Measurements from ENCODE around the gene PDIK1L.

The PDIK1L gene

DNA sequence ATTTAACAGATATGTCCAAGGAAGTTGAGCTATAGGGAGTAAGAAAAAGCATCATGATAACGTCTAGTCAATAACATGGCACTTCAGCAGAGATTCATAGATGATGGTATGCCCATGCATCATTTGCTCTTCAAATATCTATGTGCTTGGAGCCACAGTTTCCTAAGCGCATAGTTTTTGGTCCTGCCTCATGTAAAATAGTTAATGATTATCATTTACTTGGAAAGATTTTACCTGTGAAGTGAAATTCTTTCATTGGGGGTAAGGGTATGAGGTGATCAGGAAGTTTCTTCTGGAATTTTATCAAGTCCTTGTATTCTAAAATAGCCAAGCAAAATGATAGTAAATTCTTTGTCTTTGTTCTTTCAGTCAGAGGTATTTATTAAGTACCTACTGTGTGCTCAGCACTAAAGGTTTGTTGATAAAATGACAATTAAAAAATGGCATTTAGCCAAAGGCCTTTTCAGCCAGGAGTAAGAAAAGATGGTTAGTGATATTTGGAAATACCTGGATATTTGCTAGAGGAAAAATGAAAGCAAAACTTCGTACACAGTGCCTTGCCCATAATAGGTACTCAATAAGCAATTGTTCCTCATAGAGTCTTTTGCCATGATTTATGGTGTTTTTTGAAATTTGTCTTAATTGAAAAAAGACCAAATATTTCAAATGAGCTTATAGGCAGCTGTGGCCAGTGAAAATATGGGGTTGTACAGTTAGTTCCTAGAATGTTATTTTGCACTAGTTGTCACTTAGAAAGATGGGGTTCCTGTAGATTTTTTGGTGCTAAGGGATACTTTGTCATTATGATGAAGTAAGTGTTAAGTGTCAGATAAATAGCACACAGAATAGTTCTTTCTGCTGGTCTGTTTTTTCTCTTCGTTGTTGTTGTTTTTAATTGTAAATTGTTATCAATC lies 13.1 kb downstream of the PDIK1L start:
- DNase-seq = no peak

- DNase-seq = no peak
Observed at GRCh38 chr1:26125382-26125781, 13.8 kb downstream of the PDIK1L start.

- DNase-seq = no peak
Observed at GRCh38 chr1:26125946-26126320, 14.3 kb downstream of the PDIK1L start.

GRCh38 chr1:26126321-26127084 lies 14.9 kb downstream of the PDIK1L start:
- DNase-seq = peak; percentile 88

DNA sequence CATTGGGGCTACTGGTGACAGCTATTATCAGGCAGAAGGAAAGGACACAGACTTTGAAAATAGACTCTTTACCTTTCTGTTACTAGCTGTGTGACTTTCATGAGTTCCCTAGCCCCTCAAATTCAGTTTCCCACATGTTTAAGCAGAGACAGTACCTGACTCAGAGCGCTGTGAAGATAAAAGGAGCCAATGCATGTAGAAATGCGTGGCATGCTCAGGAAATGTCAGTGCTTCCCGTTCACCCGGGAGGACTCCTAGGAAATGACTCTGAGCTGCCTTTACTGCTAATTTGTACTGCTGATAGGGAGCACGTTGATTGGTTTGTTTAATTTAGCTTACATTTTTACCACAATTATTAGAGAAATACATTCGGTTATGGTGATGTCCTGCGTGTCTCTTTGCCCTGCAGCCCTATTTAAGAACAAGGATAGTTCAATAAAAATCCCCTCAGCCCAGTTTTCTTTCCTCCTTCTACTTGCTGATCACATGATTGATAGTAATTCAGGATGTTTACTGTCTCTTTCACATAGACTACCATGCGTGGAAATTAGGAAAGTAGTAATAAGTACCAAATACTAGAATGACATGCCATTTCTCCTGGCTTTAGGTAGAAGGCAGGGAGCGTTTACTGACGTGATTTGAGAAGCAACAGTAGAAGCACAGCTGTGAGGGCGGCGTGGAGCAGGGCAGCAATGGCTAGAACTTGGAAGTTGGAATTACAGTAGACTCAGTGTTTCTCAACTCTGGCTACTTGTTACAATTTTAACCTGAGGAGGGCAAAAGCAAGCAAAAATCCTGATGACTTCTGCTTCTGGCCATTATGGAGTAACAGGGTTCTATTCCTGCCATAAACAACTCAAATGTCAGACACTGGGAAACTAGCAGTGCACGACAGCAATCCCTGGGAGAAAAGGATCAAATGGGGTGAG lies 15.9 kb downstream of the PDIK1L start:
- DNase-seq = no peak

GRCh38 chr1:26129778-26130177 lies 18.2 kb downstream of the PDIK1L start:
- DNase-seq = no peak

DNA sequence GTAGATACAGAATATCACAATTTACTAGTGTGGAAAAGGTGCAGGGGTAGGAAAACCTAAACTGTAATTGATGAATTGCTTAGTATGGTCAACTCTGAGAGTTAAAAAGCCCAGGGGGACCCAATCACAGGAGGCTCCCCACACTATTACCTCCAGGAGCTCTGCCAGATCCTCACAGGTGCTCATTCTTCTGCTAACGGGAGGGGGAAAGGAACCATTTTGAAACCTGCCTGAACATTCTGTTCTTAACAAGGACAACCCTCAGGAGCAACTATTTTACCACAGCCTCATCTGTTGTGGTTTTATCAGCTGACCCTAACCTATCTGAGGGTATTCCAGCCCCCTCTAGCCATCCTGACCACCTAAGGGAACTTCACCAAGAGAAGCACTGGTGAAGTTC lies 19.1 kb downstream of the PDIK1L start:
- DNase-seq = no peak

DNA sequence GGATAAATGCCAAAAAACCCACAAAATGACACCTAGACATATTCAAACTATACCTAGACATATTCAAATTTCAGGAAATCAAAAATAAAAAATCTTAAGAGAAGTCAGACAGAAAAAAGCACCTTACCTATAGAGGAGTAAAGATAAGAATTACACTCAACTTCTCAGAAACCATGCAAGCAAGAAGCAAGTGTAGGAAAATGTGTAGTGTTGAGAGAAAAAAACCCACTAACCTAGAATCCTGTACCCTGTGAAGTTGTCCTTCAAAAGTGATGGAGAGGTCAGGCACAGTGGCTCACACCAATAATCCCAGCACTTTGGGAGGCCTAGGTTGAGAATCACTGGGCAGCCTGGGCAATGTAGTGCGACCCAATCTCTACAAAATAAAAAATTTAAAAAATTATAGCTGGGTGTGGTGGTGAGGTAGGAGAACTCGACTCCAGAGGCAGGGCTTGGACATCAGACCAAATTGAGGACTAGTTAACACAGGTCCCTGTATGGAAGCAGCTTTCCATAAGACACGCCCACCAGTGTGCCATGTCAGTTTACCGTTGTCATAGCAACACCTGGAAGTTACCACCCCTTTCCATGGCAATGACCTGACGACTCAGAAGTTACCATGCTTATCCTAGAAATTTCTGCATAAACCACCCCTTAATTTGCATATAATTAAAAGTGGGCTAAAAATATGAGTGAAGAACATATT lies 20.7 kb downstream of the PDIK1L start:
- DNase-seq = no peak

GRCh38 chr1:26132834-26133167 lies 21.2 kb downstream of the PDIK1L start:
- DNase-seq = no peak

- DNase-seq = no peak
Observed at GRCh38 chr1:26134466-26134865, 22.8 kb downstream of the PDIK1L start.

DNA sequence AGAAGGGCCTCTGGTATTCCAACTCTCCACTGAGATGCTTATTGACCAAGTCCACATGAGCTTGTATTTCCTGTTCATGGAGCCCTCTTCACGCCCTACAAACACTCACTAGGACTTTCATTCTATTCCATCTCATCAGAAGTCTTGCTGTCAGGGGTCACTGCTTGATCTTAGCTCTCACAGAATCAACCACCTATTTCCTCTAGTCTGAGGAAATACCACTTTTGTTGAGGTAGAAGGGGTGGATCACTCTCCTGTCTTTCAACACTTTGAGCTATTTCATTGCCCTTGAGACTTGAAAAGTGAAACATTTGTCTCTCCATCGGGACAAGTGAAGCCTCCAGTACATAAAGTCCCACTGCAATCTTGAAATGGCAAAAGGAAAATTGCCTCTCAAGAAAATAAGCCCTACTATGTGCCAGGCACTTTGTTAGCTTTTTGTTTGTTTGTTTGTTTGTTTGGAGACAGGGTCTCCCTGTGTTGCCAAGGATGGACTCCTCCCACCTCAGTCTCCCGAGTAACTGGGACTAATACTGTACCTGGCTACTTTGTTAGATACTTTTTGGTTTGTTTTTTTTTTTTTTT lies 27.4 kb downstream of the PDIK1L start:
- no peak for DNase-seq

GRCh38 chr1:26142159-26142558 lies 30.5 kb downstream of the PDIK1L start:
- no peak for DNase-seq

GRCh38 chr1:26145041-26145959 lies 33.7 kb downstream of the PDIK1L start:
- DNase-seq = peak; percentile 50

DNA sequence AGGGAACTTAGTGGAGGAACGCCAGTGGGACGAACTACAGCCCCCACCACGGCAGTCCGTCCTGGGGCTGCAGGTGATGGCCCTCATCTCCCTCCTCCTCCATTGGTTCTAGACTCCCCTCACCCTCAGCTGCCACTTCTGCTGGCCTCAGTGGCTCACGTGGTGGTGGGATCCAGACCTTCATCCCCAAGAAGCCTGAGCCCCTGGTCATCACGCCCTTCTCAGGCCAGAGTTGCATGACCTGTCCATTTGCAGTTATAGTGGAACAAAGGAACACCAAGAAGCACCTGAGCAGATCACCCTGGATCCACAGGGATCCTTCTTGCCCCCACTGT lies 34.3 kb downstream of the PDIK1L start:
- DNase-seq = no peak

DNA sequence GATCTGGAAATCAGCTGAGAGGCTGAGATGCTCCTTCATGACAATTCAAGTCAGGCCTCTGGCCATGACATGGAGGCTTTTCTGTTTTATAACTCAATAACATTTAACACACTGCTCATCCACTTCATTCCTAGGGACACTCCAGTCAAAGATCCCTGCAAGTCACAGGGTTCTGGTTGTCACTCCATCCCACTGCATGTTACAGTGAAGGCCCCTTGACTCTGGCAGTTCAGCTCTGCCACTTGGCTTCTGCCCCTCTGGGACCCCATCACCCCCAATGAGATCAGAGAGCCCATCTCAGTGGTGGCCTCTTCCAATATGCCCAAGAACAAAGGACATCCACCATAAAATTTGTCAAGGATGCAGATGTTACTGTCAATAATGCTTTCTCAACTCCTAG lies 37.3 kb downstream of the PDIK1L start:
- DNase-seq = no peak

DNA sequence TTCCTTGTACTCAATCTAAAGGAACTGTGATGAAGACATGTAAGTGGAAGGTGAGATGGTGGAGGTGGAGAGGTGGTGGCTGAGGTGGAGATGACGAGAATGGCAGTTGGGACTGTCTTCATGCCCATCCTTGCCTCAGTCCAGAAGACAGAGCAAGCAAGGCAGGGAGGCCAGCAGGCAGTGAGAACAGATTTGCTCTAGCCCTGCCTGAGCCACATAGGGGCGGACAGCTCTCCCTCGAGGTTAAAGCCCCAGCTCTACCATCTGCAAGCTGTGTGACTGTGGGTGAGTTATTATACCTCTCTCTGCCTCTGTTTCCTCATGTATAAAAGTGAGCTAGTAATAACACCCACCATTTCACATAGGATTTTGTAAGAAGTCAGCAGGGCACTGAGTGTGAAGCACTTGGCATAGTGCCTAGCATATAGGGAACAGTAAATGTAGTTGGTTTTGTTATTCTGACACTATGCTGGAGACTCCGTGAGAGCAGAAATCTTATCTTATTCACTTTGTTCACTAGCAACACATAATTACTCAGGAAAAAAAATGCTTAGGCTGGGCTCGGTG lies 42.4 kb downstream of the PDIK1L start:
- DNase-seq = no peak

DNA sequence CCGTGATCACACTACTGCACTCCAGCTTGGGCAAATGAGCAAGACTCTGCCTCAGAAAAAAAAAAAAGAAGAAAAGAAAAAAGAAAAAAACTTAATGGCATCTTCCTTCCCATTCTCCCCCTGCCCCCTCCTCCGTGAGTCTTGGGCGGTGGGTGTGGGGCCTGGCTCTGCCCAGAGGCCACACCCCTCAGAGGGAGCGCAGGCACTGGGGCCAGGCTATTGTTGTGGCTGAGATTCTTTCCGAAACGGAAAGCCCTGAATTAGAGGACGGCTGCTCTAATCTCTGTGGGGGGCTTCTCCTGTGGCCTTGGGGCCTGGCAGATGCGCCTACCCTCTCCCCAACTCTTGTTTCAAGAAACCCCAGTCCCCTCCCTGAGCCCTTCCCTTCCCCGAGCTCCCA lies 43.1 kb downstream of the PDIK1L start:
- no peak for DNase-seq

DNA sequence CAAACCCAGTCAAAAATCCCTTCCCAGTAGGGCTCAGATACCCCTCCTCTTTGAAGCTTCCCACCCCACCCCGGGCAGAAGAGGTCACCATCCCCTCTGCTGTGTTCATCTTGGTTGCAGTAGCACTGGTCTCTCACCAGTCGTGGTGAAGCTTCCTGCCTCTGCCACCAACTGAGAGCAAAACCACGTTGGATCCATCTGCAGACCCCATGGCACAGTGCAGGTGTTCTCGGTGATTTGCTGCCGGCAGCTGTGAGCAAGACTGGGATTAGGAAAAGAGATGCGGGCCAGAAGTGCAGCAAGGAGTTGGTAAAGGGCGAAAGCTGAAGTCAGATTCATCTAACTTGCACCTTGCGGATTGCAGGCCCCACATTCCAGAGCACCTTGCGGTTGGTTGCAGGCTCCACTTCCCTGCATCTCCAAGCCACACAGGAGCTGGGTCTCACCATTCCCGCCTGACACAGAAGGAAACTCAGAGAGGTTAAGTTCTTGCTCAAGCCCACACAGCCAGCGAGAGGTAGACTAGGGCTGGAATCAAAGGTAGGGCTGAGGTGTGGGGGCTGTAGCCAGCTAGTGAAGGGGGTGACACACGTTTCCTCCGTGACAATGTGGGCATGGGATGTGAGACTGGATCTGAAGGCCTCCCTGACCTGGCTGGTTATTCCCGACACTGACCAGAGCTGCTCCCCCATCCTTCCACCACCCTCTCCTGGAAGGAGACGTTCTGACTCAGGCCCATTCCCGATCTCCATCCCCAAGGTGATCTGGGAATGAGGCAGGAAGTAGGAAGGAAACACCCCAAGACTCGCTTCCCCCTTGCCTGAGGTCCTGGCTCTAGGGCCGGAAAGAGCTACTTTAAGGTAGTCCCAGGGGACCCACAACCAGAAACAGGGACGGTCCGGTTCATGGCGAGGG lies 44.0 kb downstream of the PDIK1L start:
- no peak for DNase-seq

- no peak for DNase-seq
Observed at GRCh38 chr1:26156285-26157038, 44.8 kb downstream of the PDIK1L start.
